ENCODE data around the gene PRKAA2. TPM values are rescaled to one million over a fixed set of nuclear protein-coding genes. Genes with fewer than 3 reads are reported as not detected.

Gene PRKAA2
- total and polyA plus RNA-seq, 2 of the 13 experiments (the other 11 are each of a cell fraction or from before 2014, with no cell fraction given), result 6.0 to 7.5 TPM

DNA sequence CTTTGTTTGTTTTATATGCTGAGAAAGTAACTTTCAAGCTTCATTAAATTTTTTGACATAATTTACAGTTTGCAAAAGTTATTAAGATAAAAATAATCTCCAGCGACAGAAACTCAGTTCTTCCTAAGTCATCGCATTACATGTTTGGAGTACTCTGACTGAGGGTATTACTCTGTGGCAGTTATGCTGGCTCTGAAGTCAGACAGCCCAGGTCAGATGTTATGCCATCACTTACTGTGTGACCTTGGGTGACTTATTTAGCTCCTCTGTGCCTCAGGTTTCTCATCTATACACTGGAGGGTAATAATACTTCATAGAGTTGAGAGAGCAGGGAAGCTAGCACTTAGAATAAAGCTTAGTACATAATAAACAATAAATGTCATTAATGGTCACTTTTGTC is 26.4 kb downstream of the PRKAA2 start:
- no peak overlapping the region for H2AFZ ChIP-seq (ENCODE audit: low read length)
- H3K4me2 ChIP-seq (ENCODE audit: low read depth, low read length), result no peak overlapping the region
- H3K36me3 ChIP-seq (replicated peaks in 1 of 2; ENCODE audit: control insufficient read depth in 1 of 2, insufficient read depth in 2 of 2, low read length in 2 of 2), result peaks cover 1 to 5% of the 10 kb centered on the region in 2 experiments; a peak in 2 of 5 replicates
- in situ Hi-C loops (cut with HindIII; ENCODE audit: extremely low pct_ligation_motif_present, low pct_unique_long_range_greater_than_20kb) (no loop called here), intact Hi-C loops (cut with micrococcal nuclease; ENCODE audit: unreplicated experiment) (no loop called here)
- 98% methylated on average over 2 of the region's 2 CpGs for WGBS (ENCODE audit: low lambda C conversion rate)
- no peaks in the 10 kb centered on the region for H4K20me1 ChIP-seq (ENCODE audit: insufficient read depth, low read length)
- H3K9me3 ChIP-seq (ENCODE audit: low read length), result no peaks in the 10 kb centered on the region
- ChIA-PET POLR2A (no interaction called here), CTCF (ENCODE audit: low intra/inter-chr PET ratio, low total read pairs) (no interaction called here)
- DNase-seq (ENCODE audit: low spot score), result no peak
- no peak overlapping the region for H3K9ac ChIP-seq (ENCODE audit: insufficient read depth, low read depth, low read length)
- H3K79me2 ChIP-seq (ENCODE audit: insufficient read depth, low read length), result peaks cover 42% of the 10 kb centered on the region
- TF ChIP-seq ZNF567 (CRISPR knock-in tag; IDR thresholded peaks at IDR 0.05; ENCODE audit: borderline replicate concordance) (no peak), FOXM1 (CRISPR knock-in tag; IDR thresholded peaks at IDR 0.05) (no peak), FOXC1 (CRISPR knock-in tag; IDR thresholded peaks at IDR 0.05; ENCODE audit: borderline replicate concordance) (no peak), ZNF788 (CRISPR knock-in tag; IDR thresholded peaks at IDR 0.05; ENCODE audit: borderline replicate concordance) (no peak), ZBTB38 (CRISPR knock-in tag; IDR thresholded peaks at IDR 0.05) (no peak), CREM (IDR thresholded peaks at IDR 0.05) (no peak), CREM (CRISPR knock-in tag; IDR thresholded peaks at IDR 0.05) (no peak), DR1 (CRISPR knock-in tag; IDR thresholded peaks at IDR 0.05) (no peak), SMYD3 (CRISPR knock-in tag; IDR thresholded peaks at IDR 0.05) (no peak), ELF3 (CRISPR knock-in tag; IDR thresholded peaks at IDR 0.05) (no peak), ZNF484 (CRISPR knock-in tag; IDR thresholded peaks at IDR 0.05; ENCODE audit: borderline replicate concordance, low read depth) (no peak), THYN1 (CRISPR knock-in tag; IDR thresholded peaks at IDR 0.05; ENCODE audit: borderline replicate concordance, low read depth) (no peak), TBX2 (CRISPR knock-in tag; IDR thresholded peaks at IDR 0.05; ENCODE audit: borderline replicate concordance) (no peak), GATAD2A (CRISPR knock-in tag; IDR thresholded peaks at IDR 0.05) (no peak), LCORL (IDR thresholded peaks at IDR 0.05) (no peak), LCORL (CRISPR knock-in tag; IDR thresholded peaks at IDR 0.05) (no peak), ZNF83 (CRISPR knock-in tag; IDR thresholded peaks at IDR 0.05; ENCODE audit: borderline replicate concordance) (no peak), HOXA7 (CRISPR knock-in tag; IDR thresholded peaks at IDR 0.05) (no peak), FOXJ3 (CRISPR knock-in tag; IDR thresholded peaks at IDR 0.05; ENCODE audit: borderline replicate concordance) (no peak)
- TF ChIP-seq, protein P1, sequence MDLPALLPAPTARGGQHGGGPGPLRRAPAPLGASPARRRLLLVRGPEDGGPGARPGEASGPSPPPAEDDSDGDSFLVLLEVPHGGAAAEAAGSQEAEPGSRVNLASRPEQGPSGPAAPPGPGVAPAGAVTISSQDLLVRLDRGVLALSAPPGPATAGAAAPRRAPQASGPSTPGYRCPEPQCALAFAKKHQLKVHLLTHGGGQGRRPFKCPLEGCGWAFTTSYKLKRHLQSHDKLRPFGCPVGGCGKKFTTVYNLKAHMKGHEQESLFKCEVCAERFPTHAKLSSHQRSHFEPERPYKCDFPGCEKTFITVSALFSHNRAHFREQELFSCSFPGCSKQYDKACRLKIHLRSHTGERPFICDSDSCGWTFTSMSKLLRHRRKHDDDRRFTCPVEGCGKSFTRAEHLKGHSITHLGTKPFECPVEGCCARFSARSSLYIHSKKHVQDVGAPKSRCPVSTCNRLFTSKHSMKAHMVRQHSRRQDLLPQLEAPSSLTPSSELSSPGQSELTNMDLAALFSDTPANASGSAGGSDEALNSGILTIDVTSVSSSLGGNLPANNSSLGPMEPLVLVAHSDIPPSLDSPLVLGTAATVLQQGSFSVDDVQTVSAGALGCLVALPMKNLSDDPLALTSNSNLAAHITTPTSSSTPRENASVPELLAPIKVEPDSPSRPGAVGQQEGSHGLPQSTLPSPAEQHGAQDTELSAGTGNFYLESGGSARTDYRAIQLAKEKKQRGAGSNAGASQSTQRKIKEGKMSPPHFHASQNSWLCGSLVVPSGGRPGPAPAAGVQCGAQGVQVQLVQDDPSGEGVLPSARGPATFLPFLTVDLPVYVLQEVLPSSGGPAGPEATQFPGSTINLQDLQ (CRISPR knock-in tag; IDR thresholded peaks at IDR 0.05), result no peak
- TF ChIP-seq, protein P2, sequence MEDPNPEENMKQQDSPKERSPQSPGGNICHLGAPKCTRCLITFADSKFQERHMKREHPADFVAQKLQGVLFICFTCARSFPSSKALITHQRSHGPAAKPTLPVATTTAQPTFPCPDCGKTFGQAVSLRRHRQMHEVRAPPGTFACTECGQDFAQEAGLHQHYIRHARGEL (CRISPR knock-in tag; IDR thresholded peaks at IDR 0.05), result no peak
- TF ChIP-seq, protein P3, sequence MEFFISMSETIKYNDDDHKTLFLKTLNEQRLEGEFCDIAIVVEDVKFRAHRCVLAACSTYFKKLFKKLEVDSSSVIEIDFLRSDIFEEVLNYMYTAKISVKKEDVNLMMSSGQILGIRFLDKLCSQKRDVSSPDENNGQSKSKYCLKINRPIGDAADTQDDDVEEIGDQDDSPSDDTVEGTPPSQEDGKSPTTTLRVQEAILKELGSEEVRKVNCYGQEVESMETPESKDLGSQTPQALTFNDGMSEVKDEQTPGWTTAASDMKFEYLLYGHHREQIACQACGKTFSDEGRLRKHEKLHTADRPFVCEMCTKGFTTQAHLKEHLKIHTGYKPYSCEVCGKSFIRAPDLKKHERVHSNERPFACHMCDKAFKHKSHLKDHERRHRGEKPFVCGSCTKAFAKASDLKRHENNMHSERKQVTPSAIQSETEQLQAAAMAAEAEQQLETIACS (CRISPR knock-in tag; IDR thresholded peaks at IDR 0.05), result no peak
- FAIRE-seq, result no peak
- H3K27me3 ChIP-seq (ENCODE audit: control insufficient read depth in 1 of 2, insufficient read depth in 2 of 2, low read length in 2 of 2), result no peaks in the 10 kb centered on the region
- no peak for ATAC-seq
- BruUV-seq (replicated peaks), result no TSS peak
- H3K27ac ChIP-seq (ENCODE audit: extremely low read length, insufficient read depth, low read length), result no peak overlapping the region
- H3K4me1 ChIP-seq (ENCODE audit: insufficient read depth, low read length), result peaks cover 10% of the 10 kb centered on the region; the same call in 1 of the 2 replicates
- no peak overlapping the region for H3K4me3 ChIP-seq (replicated peaks in 1 of 3; ENCODE audit: insufficient read depth in 1 of 3, low read depth in 2 of 3, low read length in 3 of 3)

All from HepG2 (cell line).